CD4-positive, alpha-beta memory T cell (primary cell): ENCODE results near the gene KLHL3. TPM values are rescaled to one million over a fixed set of nuclear protein-coding genes. Genes with fewer than 3 reads are reported as not detected.

Experiments
- CTCF ChIA-PET: fragments of 350-600 bp; sonication (Branson Sonifier 250); formaldehyde crosslinking; loops from one replicate; lab custom pipeline; 2021; ENCODE audit warnings: inconsistent platforms; ENCODE audit not compliant: partially characterized antibody; lab: Charles Lee
- POLR2A ChIA-PET: fragments of 350-600 bp; sonication (Branson Sonifier 250); formaldehyde crosslinking; loops from one replicate; lab custom pipeline; 2021; ENCODE audit not compliant: partially characterized antibody; lab: Charles Lee
- DNase-seq, 5 donors: peaks; one replicate each; pipeline versions ENCODE4 v3.0.0 to v3.0.0-alpha.2; 2020 to 2022; ENCODE audit warnings: mixed read lengths in 1 of 5
- H3K27ac ChIP-seq: one replicate; pipeline ENCODE4 v1.7.0; 2013; ENCODE audit warnings: low read depth, low read length
- H3K27me3 ChIP-seq: 2 replicates; pipeline ENCODE4 v1.7.0; 2013; ENCODE audit warnings: mild to moderate bottlenecking, low read length, moderate library complexity; ENCODE audit not compliant: insufficient read depth
- H3K36me3 ChIP-seq: 2 replicates; pipeline ENCODE4 v1.7.0; 2013; ENCODE audit warnings: mild to moderate bottlenecking, low read length, moderate library complexity; ENCODE audit not compliant: insufficient read depth
- H3K4me1 ChIP-seq: 2 replicates; pipeline ENCODE4 v1.7.0; 2013; ENCODE audit warnings: mild to moderate bottlenecking, low read length, moderate library complexity; ENCODE audit not compliant: insufficient read depth
- H3K4me3 ChIP-seq, 2 donors: one replicate each; pipeline ENCODE4 v1.7.0; 2013; ENCODE audit warnings: low read length in 2 of 2, mild to moderate bottlenecking in 1 of 2
- H3K9me3 ChIP-seq, 2 donors: one replicate each; pipeline ENCODE4 v1.7.0; 2013; ENCODE audit warnings: low read length in 2 of 2, control low read depth in 1 of 2; ENCODE audit not compliant: control insufficient read depth in 1 of 2
- H3K27ac Mint-ChIP-seq, 7 donors: one replicate each; pipeline ENCODE4 v1.8.0; 2020 to 2021; ENCODE audit warnings: mixed read lengths in 7 of 7, mild to moderate bottlenecking in 6 of 7, inconsistent platforms in 3 of 7, moderate library complexity in 3 of 7
- H3K27me3 Mint-ChIP-seq, 2 donors: one replicate each; pipeline ENCODE4 v1.8.0; 2020 to 2021; ENCODE audit warnings: mixed read lengths in 2 of 2
- H3K36me3 Mint-ChIP-seq, 2 donors: one replicate each; pipeline ENCODE4 v1.8.0; 2020 to 2021; ENCODE audit warnings: mixed read lengths in 2 of 2, inconsistent platforms in 1 of 2, mild to moderate bottlenecking in 1 of 2
- H3K4me1 Mint-ChIP-seq, 4 donors: one replicate each; pipeline ENCODE4 v1.8.0; 2020 to 2021; ENCODE audit warnings: mixed read lengths in 4 of 4, mild to moderate bottlenecking in 1 of 4
- H3K4me3 Mint-ChIP-seq, 8 donors: one replicate each; pipeline ENCODE4 v1.8.0; 2020 to 2021; ENCODE audit warnings: mixed read lengths in 8 of 8, mild to moderate bottlenecking in 7 of 8, moderate library complexity in 6 of 8, inconsistent platforms in 3 of 8
- H3K9me3 Mint-ChIP-seq, 8 donors: one replicate each; pipeline ENCODE4 v1.8.0; 2020 to 2021; ENCODE audit warnings: mixed read lengths in 8 of 8, mild to moderate bottlenecking in 5 of 8, inconsistent platforms in 3 of 8, moderate library complexity in 1 of 8
- intact Hi-C: fragments of 100-400 bp; cut with micrococcal nuclease; formaldehyde crosslinking; loops from one replicate; pipeline ENCODE4 v1.15.1; 2023
- polyA plus RNA-seq, 2 donors: library from polyadenylated mRNA; unstranded; fragments of 300-500 nt; fragmentation: Illumina TruSeq; gene quantifications; one replicate each; pipeline ENCODE4 v1.2.3, GENCODE V29; 2021
- total RNA-seq, 2 experiments: library from RNA; stranded (reverse); gene quantifications; one replicate each; pipeline ENCODE4 v1.2.3, GENCODE V29; 2021

The KLHL3 gene
- total and polyA plus RNA-seq, 4 experiments from 2014 or later, result 2.2 to 25.9 (median 12.5) TPM

DNA sequence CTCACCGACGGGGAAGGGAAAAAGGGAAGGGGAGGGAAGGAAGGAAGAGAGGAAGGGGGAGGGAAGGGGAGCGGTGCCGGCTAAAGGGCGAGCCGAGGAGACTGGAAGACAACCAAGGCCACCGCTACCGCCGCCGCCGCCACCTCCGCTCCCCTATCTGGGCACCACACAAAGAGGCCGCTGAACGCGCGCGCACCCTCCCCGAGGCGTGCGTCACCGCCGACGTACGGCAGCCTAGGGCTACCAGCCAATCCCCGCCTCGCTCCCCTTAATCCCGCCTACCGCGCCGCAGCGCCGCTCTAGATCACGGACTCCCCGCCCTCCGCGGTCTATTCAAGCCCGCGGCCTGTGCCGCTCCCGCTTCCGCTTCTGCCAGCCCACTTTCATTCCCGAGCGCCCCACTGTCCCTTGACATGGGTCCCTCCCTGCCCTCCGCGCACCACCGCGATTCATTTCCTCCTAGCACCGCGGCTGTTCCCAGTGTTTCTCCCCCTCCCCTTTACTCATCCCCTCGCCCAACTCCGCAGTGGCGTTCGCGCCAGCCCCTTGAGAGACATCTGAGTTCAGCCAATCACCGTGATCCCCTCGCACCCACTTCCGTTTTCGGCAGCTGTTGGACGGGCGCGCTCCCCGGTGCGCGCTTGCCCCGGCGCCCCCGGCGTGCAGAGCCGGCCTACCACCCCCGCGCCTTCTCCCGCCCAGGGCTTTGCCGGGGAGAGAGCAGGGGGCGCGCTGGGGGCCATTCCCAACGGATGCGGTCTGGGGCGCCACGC lies 18.5 kb upstream of the KLHL3 start, which contains the start of gene HNRNPA0:
TSS of gene HNRNPA0 (minus strand) at position 176 of the 773 bp plus-strand sequence. CDS start 297 bp downstream, outside the sequence.
- peak within 1 kb of the TSS; percentile 49 to 96 for H3K4me3 ChIP-seq
- POLR2A ChIA-PET, result interaction anchor here (0.5 to 6.4 kb wide), 26 partner anchors 13 to 1588 kb away, joined by 3 to 85 read pairs (median 4); partner anchors contain the start of genes FAM13B, FAM53C, HSPA9 and KDM3B
- H3K36me3 Mint-ChIP-seq, result peaks cover 9 to 29% of the 10 kb centered on the region in 2 donors

DNA sequence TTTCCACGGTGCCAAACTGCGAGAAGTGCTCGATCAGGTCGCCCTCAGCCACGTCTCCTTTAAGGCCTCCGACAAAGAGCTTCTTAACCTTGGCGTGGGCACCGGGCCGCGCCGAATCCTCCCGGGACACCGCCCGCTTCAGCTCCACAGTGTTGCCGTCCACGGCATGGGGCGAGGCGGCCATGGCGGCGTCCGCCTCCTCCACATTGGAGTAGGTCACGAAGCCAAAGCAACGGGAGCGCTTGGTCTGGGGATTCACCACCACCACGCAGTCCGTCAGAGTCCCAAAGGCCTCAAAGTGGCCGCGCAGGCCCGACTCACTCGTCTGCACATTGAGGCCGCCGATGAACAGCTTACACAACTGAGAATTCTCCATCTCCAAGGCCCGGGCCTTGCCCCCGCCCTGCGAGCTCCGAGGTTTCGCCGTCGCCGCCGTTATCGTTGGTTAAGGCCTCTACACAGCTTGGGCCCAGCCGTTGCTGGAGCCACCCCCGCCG lies 17.9 kb upstream of the KLHL3 start:
- peak overlapping the region; percentile 100 for H3K27ac Mint-ChIP-seq
- Histone ChIP-seq H3K27ac (peak overlapping the region; percentile 100), H3K4me3 (peak overlapping the region; percentile 49 to 96), H3K36me3 (no peaks in the 10 kb centered on the region), H3K9me3 (no peaks in the 10 kb centered on the region), H3K4me1 (peaks cover 33% of the 10 kb centered on the region), H3K27me3 (no peaks in the 10 kb centered on the region)
- peaks cover 6 to 29% of the 10 kb centered on the region in 2 donors for H3K36me3 Mint-ChIP-seq
- DNase-seq, result no peak
- CTCF ChIA-PET, result interaction anchor here (0.7 to 4.4 kb wide), 12 partner anchors 10 to 135 kb away, joined by 3 to 32 read pairs (median 5); partner anchors contain the start of gene PKD2L2
- H3K27me3 Mint-ChIP-seq, result peaks cover 0 to 4% of the 10 kb centered on the region in 2 donors
- POLR2A ChIA-PET, result interaction anchor here (0.8 to 6.4 kb wide), 21 partner anchors 12 to 1588 kb away, joined by 3 to 85 read pairs (median 6); partner anchors contain the start of genes FAM13B, FAM53C, HSPA9 and KDM3B
- peak overlapping the region; percentile 98 to 100 (median 99) for H3K4me3 Mint-ChIP-seq
- peaks cover 26 to 54% (median 35%) of the 10 kb centered on the region in 4 donors for H3K4me1 Mint-ChIP-seq
- H3K9me3 Mint-ChIP-seq, result no peaks in the 10 kb centered on the region
- intact Hi-C loops, result loop anchor here (1.0 to 10.0 kb wide), 9 partner anchors 10 to 1539 kb away; partner anchors contain the start of genes BRD8, CDC25C, HSPA9 and KDM3B

More for the DNA sequence above, 18.5 kb upstream of the KLHL3 start, which contains the start of gene HNRNPA0:
- H3K4me1 Mint-ChIP-seq, result peaks cover 26 to 54% (median 34%) of the 10 kb centered on the region in 4 donors
- Histone ChIP-seq H3K9me3 (no peaks in the 10 kb centered on the region), H3K36me3 (no peaks in the 10 kb centered on the region), H3K27ac (peak within 1 kb of the TSS; percentile 100), H3K27me3 (no peaks in the 10 kb centered on the region), H3K4me1 (peaks cover 33% of the 10 kb centered on the region)
- intact Hi-C loops, result loop anchor here (1.0 to 10.0 kb wide), 9 partner anchors 11 to 1538 kb away; partner anchors contain the start of genes BRD8, CDC25C, HSPA9 and KDM3B
- peak within 1 kb of the TSS; percentile 98 to 100 (median 99) for H3K4me3 Mint-ChIP-seq
- CTCF ChIA-PET, result interaction anchor here (0.7 to 4.4 kb wide), 11 partner anchors 13 to 134 kb away, joined by 3 to 32 read pairs (median 6); partner anchors contain the start of gene PKD2L2
- H3K27ac Mint-ChIP-seq, result peak within 1 kb of the TSS; percentile 100
- peaks cover 0 to 10% of the 10 kb centered on the region in 2 donors for H3K27me3 Mint-ChIP-seq
- H3K9me3 Mint-ChIP-seq, result no peaks in the 10 kb centered on the region
- DNase-seq, result peak; percentile 98 to 99 (median 99)

- Mint-ChIP-seq H3K36me3 (peaks cover 5 to 29% of the 10 kb centered on the region in 2 donors), H3K27ac (peak overlapping the region; percentile 100), H3K27me3 (peaks cover 0 to 4% of the 10 kb centered on the region in 2 donors), H3K4me1 (peaks cover 26 to 54% (median 35%) of the 10 kb centered on the region in 4 donors), H3K9me3 (no peaks in the 10 kb centered on the region), H3K4me3 (peak overlapping the region; percentile 98 to 100 (median 99))
- Histone ChIP-seq H3K4me1 (peaks cover 33% of the 10 kb centered on the region), H3K27me3 (no peaks in the 10 kb centered on the region), H3K36me3 (no peaks in the 10 kb centered on the region), H3K4me3 (peak overlapping the region; percentile 49 to 96), H3K9me3 (no peaks in the 10 kb centered on the region), H3K27ac (peak overlapping the region; percentile 100)
- ChIA-PET CTCF (interaction anchor here (0.7 to 4.4 kb wide), 11 partner anchors 11 to 124 kb away, joined by 3 to 32 read pairs (median 4); no protein-coding TSS in a partner anchor), POLR2A (interaction anchor here (0.8 to 6.4 kb wide), 18 partner anchors 11 to 1541 kb away, joined by 3 to 85 read pairs (median 6); partner anchors contain the start of genes FAM13B, FAM53C, HSPA9 and KDM3B)
- DNase-seq, result peak; percentile 33 to 56 (median 45)
- intact Hi-C loops, result loop anchor here (5.0 to 10.0 kb wide), 3 partner anchors 134 to 1539 kb away; partner anchors contain the start of genes HSPA9, MATR3 and PKD2L2
Measured at GRCh38 chr5:137752905-137753690, 17.2 kb upstream of the KLHL3 start.

DNA sequence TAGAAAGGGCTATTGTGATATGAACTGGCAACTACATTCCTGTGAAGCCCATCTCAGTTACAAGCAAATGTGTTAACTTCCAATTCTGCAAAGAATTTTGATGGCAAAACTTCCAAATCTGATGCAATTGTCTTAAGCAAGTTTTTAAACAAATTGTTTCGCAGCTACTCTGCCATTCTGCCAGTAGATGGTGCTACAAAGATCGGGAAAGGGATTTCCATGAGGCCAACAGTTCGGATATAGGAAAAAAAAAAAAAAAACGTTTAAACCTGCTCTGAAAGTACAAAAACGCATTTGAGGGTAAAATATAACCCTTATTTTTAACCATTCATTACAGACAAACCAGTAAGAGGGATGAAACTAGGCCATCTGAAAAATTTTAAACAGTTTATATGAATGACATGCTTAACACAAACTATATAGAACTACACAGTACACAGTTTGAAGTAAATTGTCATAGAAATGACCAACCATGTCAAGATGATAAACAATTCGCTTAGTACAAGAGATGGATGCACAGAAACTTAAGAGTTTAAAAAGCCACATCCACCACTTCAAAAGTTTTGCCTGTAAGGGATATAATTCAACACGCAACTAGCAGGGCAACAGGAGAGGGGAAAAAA lies 16.1 kb upstream of the KLHL3 start:
- ChIA-PET POLR2A (interaction anchor here (0.8 to 6.4 kb wide), 5 partner anchors 10 to 92 kb away, joined by 3 to 85 read pairs (median 4); partner anchors contain the start of gene KLHL3), CTCF (interaction anchor here (0.7 to 3.3 kb wide), 17 partner anchors 8 to 426 kb away, joined by 3 to 37 read pairs (median 3); partner anchors contain the start of gene KLHL3)
- H3K4me3 ChIP-seq, result peak overlapping the region; percentile 49 to 96
- no peaks in the 10 kb centered on the region for H3K27me3 ChIP-seq
- H3K4me1 ChIP-seq, result peaks cover 33% of the 10 kb centered on the region
- Mint-ChIP-seq H3K4me3 (peak overlapping the region; percentile 98 to 100 (median 99)), H3K27me3 (peaks cover 0 to 4% of the 10 kb centered on the region in 2 donors), H3K27ac (peak overlapping the region; percentile 100), H3K36me3 (peaks cover 5 to 29% of the 10 kb centered on the region in 2 donors), H3K9me3 (no peaks in the 10 kb centered on the region), H3K4me1 (peaks cover 26 to 54% (median 35%) of the 10 kb centered on the region in 4 donors)
- DNase-seq, result peak in 4 of 5 donors; percentile 30 to 47 (median 42)
- H3K36me3 ChIP-seq, result no peaks in the 10 kb centered on the region
- H3K27ac ChIP-seq, result peak overlapping the region; percentile 100
- H3K9me3 ChIP-seq, result no peaks in the 10 kb centered on the region
- intact Hi-C loops, result loop anchor here (5.0 to 10.0 kb wide), 3 partner anchors 135 to 1540 kb away; partner anchors contain the start of genes HSPA9, MATR3 and PKD2L2

- Histone ChIP-seq H3K9me3 (no peaks in the 10 kb centered on the region), H3K4me1 (peaks cover 32% of the 10 kb centered on the region), H3K36me3 (no peaks in the 10 kb centered on the region), H3K27me3 (no peaks in the 10 kb centered on the region), H3K27ac (no peak overlapping the region), H3K4me3 (no peak overlapping the region)
- no peak for DNase-seq
- H3K27me3 Mint-ChIP-seq, result peaks cover 0 to 4% of the 10 kb centered on the region in 2 donors
- H3K9me3 Mint-ChIP-seq, result no peaks in the 10 kb centered on the region
- intact Hi-C loops, result loop anchor here (5.0 to 10.0 kb wide), 3 partner anchors 137 to 1542 kb away; partner anchors contain the start of genes HSPA9, MATR3 and PKD2L2
- ChIA-PET CTCF (interaction anchor here (1.1 to 17.7 kb wide), 4 partner anchors 9 to 92 kb away, joined by 3 to 653 read pairs (median 22); no protein-coding TSS in a partner anchor), POLR2A (interaction anchor here (6.4 kb wide), 1 partner anchor 14 kb away, joined by 85 read pairs; the partner anchor contains the start of gene KLHL3)
- H3K27ac Mint-ChIP-seq, result peak overlapping the region in 4 of 7 donors; percentile 7 to 100 (median 23)
- H3K36me3 Mint-ChIP-seq, result peaks cover 5 to 29% of the 10 kb centered on the region in 2 donors
- peak overlapping the region in 2 of 8 donors; percentile 25 to 55 for H3K4me3 Mint-ChIP-seq
- peaks cover 26 to 54% (median 33%) of the 10 kb centered on the region in 4 donors for H3K4me1 Mint-ChIP-seq
Measured at GRCh38 chr5:137750436-137750835, 14.5 kb upstream of the KLHL3 start.
